ENCODE measurements around the gene KLHL30.

GRCh38 chr2:238106339-238106697, 32.1 kb upstream of the KLHL30 start:
- no peak for TF ChIP-seq CTCF (IDR thresholded peaks at IDR 0.05)
- TF ChIP-seq POLR2A (IDR thresholded peaks at IDR 0.05) = no peak

All from heart left ventricle (tissue), 13 donors.